NCI-H774 (cell line): Measurements from ENCODE around the gene KIF12.
"Not testable (repeated sequence)": the region's sequence is repeated elsewhere in the genome, so short reads cannot be mapped to it uniquely, and the experiment has no call there.

ENCODE experiments used
- DNase-seq: peaks from one replicate; lab custom pipeline; 2025; lab: John Stamatoyannopoulos, UW

The KIF12 gene

DNA sequence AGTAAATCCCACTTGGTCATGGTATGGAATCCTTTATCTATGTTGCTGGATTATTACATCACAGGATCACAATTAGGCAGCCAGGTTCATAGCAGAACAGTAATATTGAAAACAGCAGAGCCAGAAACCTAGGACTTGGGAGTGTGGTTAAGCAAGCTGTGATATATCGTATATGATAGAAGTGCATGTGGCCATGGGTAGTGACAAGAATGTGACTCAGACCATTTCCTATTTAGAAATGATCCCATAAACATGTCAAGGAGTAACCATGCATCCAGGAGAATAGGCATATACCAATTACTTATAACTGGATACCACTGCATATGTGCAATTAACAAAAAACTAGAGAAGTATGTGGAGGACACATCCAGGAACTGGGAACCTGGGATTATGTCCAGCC, 52.2 kb downstream of the KIF12 start:
- no peak for DNase-seq

DNA sequence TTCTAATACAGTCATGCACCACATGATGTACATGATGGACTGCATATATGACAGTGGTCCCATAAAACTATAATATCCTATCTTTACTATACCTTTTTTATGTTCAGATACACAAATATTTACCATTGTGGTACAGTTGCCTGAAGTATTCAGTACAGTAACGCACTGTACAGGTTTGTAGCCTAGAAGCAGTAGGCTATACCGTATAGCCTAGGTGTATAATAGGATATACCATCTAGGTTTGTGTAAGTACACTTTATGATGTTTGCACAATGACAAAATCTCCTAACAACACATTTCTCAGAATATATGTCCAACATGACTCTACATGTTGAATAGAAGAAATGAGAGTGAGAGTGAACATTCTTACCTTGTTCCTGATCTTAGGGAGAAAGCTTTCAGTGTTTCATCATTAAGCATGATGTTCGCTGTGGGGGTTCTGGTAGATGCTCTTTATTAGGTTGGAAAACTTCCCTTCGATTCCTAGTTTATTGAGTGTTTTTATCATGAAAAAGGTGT, 52.8 kb downstream of the KIF12 start:
- DNase-seq = no peak

DNA sequence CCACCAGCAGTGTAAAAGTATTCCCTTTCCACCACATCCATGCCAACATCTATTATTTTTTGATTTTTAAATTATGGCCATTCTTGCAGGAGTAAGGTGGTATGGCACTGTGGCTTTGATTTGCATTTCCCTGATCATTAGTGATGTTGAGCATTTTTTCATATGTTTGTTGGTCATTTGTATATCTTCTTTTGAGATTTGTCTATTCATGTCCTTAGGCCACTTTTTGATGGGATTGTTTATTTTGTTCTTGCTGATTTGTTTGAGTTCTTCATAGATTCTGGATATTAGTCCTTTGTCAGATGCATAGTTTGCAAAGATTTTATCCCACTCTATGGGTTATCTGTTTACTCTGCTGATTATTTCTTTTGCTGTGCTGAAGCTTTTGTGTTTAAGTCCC, 55.4 kb downstream of the KIF12 start:
- not testable (repeated sequence) for DNase-seq
